ENCODE data around the gene MYO19.

Gene MYO19

DNA sequence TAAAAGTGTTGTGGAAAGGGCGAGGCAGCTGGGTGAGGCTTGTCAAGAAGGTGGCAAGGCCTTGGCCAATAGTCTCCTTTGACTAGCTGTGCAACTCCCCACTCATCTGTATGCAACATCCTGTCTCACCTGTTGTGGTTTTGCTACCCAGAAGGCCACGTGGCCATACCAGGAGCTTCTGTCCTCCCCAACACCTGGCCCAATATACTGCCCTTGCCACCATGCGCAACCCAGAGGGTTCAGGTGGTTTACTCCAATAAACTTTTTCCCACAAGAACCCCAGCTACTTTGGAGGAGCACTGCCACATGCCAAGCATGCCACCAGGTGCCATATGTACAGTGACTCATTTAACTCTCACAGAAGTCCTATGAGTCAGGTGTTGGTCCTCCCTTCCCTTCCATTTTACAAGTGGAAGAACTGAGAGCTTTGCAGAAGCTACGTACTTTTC lies 10.2 kb downstream of the MYO19 start:
- TF ChIP-seq TAF1 (IDR thresholded peaks at IDR 0.05; ENCODE audit: borderline replicate concordance, insufficient read depth, low read length) (no peak), SIN3A (IDR thresholded peaks at IDR 0.05; ENCODE audit: borderline replicate concordance, insufficient read depth, low read length) (no peak), FOXP2 (optimal IDR thresholded peaks at IDR 0.05; ENCODE audit: borderline replicate concordance, extremely low read depth, extremely low read length, insufficient read depth) (no peak), POLR2AphosphoS5 (IDR thresholded peaks at IDR 0.05; ENCODE audit: low read depth, low read length) (no peak)
- TF ChIP-seq, protein P1, sequence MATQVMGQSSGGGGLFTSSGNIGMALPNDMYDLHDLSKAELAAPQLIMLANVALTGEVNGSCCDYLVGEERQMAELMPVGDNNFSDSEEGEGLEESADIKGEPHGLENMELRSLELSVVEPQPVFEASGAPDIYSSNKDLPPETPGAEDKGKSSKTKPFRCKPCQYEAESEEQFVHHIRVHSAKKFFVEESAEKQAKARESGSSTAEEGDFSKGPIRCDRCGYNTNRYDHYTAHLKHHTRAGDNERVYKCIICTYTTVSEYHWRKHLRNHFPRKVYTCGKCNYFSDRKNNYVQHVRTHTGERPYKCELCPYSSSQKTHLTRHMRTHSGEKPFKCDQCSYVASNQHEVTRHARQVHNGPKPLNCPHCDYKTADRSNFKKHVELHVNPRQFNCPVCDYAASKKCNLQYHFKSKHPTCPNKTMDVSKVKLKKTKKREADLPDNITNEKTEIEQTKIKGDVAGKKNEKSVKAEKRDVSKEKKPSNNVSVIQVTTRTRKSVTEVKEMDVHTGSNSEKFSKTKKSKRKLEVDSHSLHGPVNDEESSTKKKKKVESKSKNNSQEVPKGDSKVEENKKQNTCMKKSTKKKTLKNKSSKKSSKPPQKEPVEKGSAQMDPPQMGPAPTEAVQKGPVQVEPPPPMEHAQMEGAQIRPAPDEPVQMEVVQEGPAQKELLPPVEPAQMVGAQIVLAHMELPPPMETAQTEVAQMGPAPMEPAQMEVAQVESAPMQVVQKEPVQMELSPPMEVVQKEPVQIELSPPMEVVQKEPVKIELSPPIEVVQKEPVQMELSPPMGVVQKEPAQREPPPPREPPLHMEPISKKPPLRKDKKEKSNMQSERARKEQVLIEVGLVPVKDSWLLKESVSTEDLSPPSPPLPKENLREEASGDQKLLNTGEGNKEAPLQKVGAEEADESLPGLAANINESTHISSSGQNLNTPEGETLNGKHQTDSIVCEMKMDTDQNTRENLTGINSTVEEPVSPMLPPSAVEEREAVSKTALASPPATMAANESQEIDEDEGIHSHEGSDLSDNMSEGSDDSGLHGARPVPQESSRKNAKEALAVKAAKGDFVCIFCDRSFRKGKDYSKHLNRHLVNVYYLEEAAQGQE (IDR thresholded peaks at IDR 0.05; ENCODE audit: insufficient read depth in 1 of 2, low read depth in 2 of 2, low read length in 2 of 2) = no peak

DNA sequence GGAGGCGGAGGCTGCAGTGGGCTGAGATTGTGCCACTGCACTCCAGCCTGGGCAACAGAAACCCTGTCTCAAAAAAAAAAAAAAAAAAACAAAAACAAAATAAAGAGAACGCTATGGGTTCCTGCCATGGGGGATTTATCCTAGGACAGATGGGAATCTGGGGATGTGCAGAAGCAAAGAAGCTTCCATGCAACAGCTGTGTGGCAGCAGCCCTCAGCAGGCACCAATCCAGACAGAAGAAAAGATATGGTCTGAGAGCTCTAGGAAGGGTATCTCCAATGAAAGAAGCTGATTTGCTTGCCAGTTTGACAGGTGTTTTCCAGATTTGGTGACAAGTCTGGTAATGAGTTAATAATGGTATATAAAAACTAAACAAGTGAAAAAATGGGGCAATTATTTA lies 11.6 kb downstream of the MYO19 start:
- TF ChIP-seq SIN3A (IDR thresholded peaks at IDR 0.05; ENCODE audit: borderline replicate concordance, insufficient read depth, low read length) (no peak), TAF1 (IDR thresholded peaks at IDR 0.05; ENCODE audit: borderline replicate concordance, insufficient read depth, low read length) (no peak), FOXP2 (optimal IDR thresholded peaks at IDR 0.05; ENCODE audit: borderline replicate concordance, extremely low read depth, extremely low read length, insufficient read depth) (no peak), POLR2AphosphoS5 (IDR thresholded peaks at IDR 0.05; ENCODE audit: low read depth, low read length) (no peak)
- TF ChIP-seq, protein P1 (IDR thresholded peaks at IDR 0.05; ENCODE audit: insufficient read depth in 1 of 2, low read depth in 2 of 2, low read length in 2 of 2) = no peak

DNA sequence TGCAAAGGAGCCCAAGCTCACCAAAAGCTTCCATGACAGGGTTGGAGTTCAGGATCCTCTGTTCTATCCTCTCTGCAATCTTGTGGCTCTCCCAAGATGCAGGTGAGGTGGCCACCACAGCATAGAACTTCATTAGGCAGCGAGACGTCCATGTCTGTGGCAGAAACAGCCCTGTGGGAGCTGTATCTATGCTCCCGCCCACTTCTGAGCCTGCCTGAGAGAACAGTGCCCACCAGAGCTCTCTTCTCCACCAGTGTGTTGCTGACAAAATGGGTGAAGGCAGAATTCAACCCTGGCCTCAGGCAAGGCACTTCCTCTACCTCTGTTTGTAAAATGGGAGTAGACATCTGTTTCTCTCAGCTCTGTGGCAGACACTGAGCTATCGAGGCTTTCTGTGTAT lies 18.8 kb downstream of the MYO19 start:
- no peak for TF ChIP-seq FOXP2 (optimal IDR thresholded peaks at IDR 0.05; ENCODE audit: borderline replicate concordance, extremely low read depth, extremely low read length, insufficient read depth)
- no peak for TF ChIP-seq TAF1 (IDR thresholded peaks at IDR 0.05; ENCODE audit: borderline replicate concordance, insufficient read depth, low read length)
- TF ChIP-seq, protein P1 (IDR thresholded peaks at IDR 0.05; ENCODE audit: insufficient read depth in 1 of 2, low read depth in 2 of 2, low read length in 2 of 2) = no peak
- TF ChIP-seq POLR2AphosphoS5 (IDR thresholded peaks at IDR 0.05; ENCODE audit: low read depth, low read length) = no peak
- TF ChIP-seq SIN3A (IDR thresholded peaks at IDR 0.05; ENCODE audit: borderline replicate concordance, insufficient read depth, low read length) = no peak

DNA sequence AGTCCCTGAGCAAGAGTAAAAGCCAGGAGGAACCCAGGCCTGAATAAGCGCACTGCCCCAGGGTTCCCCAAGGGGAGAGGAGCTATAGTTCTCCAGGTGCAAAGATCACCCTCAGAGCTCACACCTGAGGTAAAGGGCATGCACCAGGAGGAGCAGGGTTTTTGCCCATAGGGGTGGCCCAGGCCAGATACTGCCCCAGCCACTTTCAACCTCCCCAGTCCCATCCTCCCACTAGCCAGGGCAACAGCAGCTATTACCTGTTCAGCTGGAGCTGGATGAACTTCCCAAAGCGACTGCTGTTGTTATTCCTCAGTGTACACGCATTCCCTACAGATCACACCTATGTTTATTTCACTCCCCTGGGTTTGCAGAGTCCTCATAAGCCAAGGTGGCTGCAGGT lies 19.8 kb downstream of the MYO19 start:
- TF ChIP-seq POLR2AphosphoS5 (IDR thresholded peaks at IDR 0.05; ENCODE audit: low read depth, low read length) (no peak), SIN3A (IDR thresholded peaks at IDR 0.05; ENCODE audit: borderline replicate concordance, insufficient read depth, low read length) (no peak), FOXP2 (optimal IDR thresholded peaks at IDR 0.05; ENCODE audit: borderline replicate concordance, extremely low read depth, extremely low read length, insufficient read depth) (no peak), TAF1 (IDR thresholded peaks at IDR 0.05; ENCODE audit: borderline replicate concordance, insufficient read depth, low read length) (no peak)
- TF ChIP-seq, protein P1 (IDR thresholded peaks at IDR 0.05; ENCODE audit: insufficient read depth in 1 of 2, low read depth in 2 of 2, low read length in 2 of 2) = no peak

DNA sequence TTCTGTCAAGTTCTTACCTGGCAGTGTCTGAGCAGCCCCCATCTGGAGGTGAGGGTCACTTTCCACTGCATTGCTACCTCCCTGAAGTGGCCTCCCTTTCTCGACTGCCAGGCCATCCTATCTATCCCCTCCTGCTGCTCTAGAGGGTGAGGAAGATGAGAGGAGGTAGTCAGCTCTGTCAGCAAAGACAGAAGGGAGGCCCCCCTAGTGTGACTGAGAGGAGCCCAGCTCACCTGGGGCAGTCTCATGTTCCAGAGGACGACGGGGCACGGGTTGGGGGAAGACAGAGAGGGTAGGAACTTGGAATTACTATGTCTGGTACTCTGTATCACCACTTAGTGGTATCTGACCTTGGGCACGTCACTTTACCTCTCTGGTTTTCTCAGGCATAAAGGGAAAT lies 22.0 kb downstream of the MYO19 start:
- TF ChIP-seq POLR2AphosphoS5 (IDR thresholded peaks at IDR 0.05; ENCODE audit: low read depth, low read length) (no peak), TAF1 (IDR thresholded peaks at IDR 0.05; ENCODE audit: borderline replicate concordance, insufficient read depth, low read length) (no peak), FOXP2 (optimal IDR thresholded peaks at IDR 0.05; ENCODE audit: borderline replicate concordance, extremely low read depth, extremely low read length, insufficient read depth) (no peak), SIN3A (IDR thresholded peaks at IDR 0.05; ENCODE audit: borderline replicate concordance, insufficient read depth, low read length) (no peak)
- TF ChIP-seq, protein P1 (IDR thresholded peaks at IDR 0.05; ENCODE audit: insufficient read depth in 1 of 2, low read depth in 2 of 2, low read length in 2 of 2) = no peak

Data from PFSK-1 (cell line).